NCI-H2196 (cell line): ENCODE measurements around the gene ELP1.

Source experiments
- DNase-seq: peaks from one replicate; lab custom pipeline; 2025; ENCODE audit not compliant: unreplicated experiment; lab: John Stamatoyannopoulos, UW

Gene ELP1

GRCh38 chr9:108831496-108832178 lies 102.3 kb downstream of the ELP1 start:
- no peak for DNase-seq

- DNase-seq: no peak
Measured at GRCh38 chr9:108830272-108830671, 103.7 kb downstream of the ELP1 start.

- DNase-seq: no peak
Measured at GRCh38 chr9:108823829-108824228, 110.1 kb downstream of the ELP1 start.
